ENCODE results near the gene C1QTNF7.

The C1QTNF7 gene

GRCh38 chr4:15428611-15429010, 778 bp downstream of the C1QTNF7 start:
- H3K27ac ChIP-seq (ENCODE audit: low read depth, low read length): no peak overlapping the region
- H3K36me3 ChIP-seq (ENCODE audit: control insufficient read depth in 1 of 2, insufficient read depth in 2 of 2, low read length in 2 of 2): no peaks in the 10 kb centered on the region
- no peak overlapping the region for H3K4me3 ChIP-seq (ENCODE audit: low read depth in 1 of 2, low read length in 2 of 2)
- peaks cover 0 to 4% of the 10 kb centered on the region in 2 donors for H3K27me3 ChIP-seq (ENCODE audit: control insufficient read depth in 1 of 2, insufficient read depth in 2 of 2, low read length in 2 of 2)
- peaks cover 0 to 3% of the 10 kb centered on the region in 2 donors for H3K4me1 ChIP-seq (ENCODE audit: control insufficient read depth in 1 of 2, insufficient read depth in 2 of 2, low read length in 2 of 2)
- no peaks in the 10 kb centered on the region for H3K9me3 ChIP-seq (ENCODE audit: control insufficient read depth in 1 of 2, low read length in 2 of 2)
- H3K9ac ChIP-seq (ENCODE audit: low read depth in 1 of 2, low read length in 2 of 2): no peak overlapping the region

GRCh38 chr4:15434091-15434490, 6.3 kb downstream of the C1QTNF7 start:
- H3K36me3 ChIP-seq (ENCODE audit: control insufficient read depth in 1 of 2, insufficient read depth in 2 of 2, low read length in 2 of 2): no peaks in the 10 kb centered on the region
- no peak overlapping the region for H3K27ac ChIP-seq (ENCODE audit: low read depth, low read length)
- no peak overlapping the region for H3K4me3 ChIP-seq (ENCODE audit: low read depth in 1 of 2, low read length in 2 of 2)
- H3K27me3 ChIP-seq (ENCODE audit: control insufficient read depth in 1 of 2, insufficient read depth in 2 of 2, low read length in 2 of 2): no peaks in the 10 kb centered on the region
- H3K9me3 ChIP-seq (ENCODE audit: control insufficient read depth in 1 of 2, low read length in 2 of 2): no peaks in the 10 kb centered on the region
- H3K9ac ChIP-seq (ENCODE audit: low read depth in 1 of 2, low read length in 2 of 2): no peak overlapping the region
- H3K4me1 ChIP-seq (ENCODE audit: control insufficient read depth in 1 of 2, insufficient read depth in 2 of 2, low read length in 2 of 2): no peaks in the 10 kb centered on the region

- Histone ChIP-seq H3K36me3 (ENCODE audit: control insufficient read depth in 1 of 2, insufficient read depth in 2 of 2, low read length in 2 of 2) (no peaks in the 10 kb centered on the region), H3K27ac (ENCODE audit: low read depth, low read length) (no peak overlapping the region), H3K4me1 (ENCODE audit: control insufficient read depth in 1 of 2, insufficient read depth in 2 of 2, low read length in 2 of 2) (no peaks in the 10 kb centered on the region)
Measured at GRCh38 chr4:15434676-15435075, 6.8 kb downstream of the C1QTNF7 start.

GRCh38 chr4:15436513-15436912, 8.7 kb downstream of the C1QTNF7 start:
- Histone ChIP-seq H3K9ac (ENCODE audit: low read depth in 1 of 2, low read length in 2 of 2) (no peak overlapping the region), H3K27ac (ENCODE audit: low read depth, low read length) (no peak overlapping the region)

More at GRCh38 chr4:15434676-15435075, 6.8 kb downstream of the C1QTNF7 start:
- no peak overlapping the region for H3K9ac ChIP-seq (ENCODE audit: low read depth in 1 of 2, low read length in 2 of 2)
- H3K27me3 ChIP-seq (ENCODE audit: control insufficient read depth in 1 of 2, insufficient read depth in 2 of 2, low read length in 2 of 2): no peaks in the 10 kb centered on the region
- H3K9me3 ChIP-seq (ENCODE audit: control insufficient read depth in 1 of 2, low read length in 2 of 2): no peaks in the 10 kb centered on the region
- no peak overlapping the region for H3K4me3 ChIP-seq (ENCODE audit: low read depth in 1 of 2, low read length in 2 of 2)

GRCh38 chr4:15438939-15439524, 11.2 kb downstream of the C1QTNF7 start:
- no peak overlapping the region for H3K4me3 ChIP-seq (ENCODE audit: low read depth in 1 of 2, low read length in 2 of 2)

More at GRCh38 chr4:15436513-15436912, 8.7 kb downstream of the C1QTNF7 start:
- H3K9me3 ChIP-seq (ENCODE audit: control insufficient read depth in 1 of 2, low read length in 2 of 2): no peaks in the 10 kb centered on the region
- no peak overlapping the region for H3K4me3 ChIP-seq (ENCODE audit: low read depth in 1 of 2, low read length in 2 of 2)
- no peaks in the 10 kb centered on the region for H3K4me1 ChIP-seq (ENCODE audit: control insufficient read depth in 1 of 2, insufficient read depth in 2 of 2, low read length in 2 of 2)
- H3K36me3 ChIP-seq (ENCODE audit: control insufficient read depth in 1 of 2, insufficient read depth in 2 of 2, low read length in 2 of 2): no peaks in the 10 kb centered on the region
- H3K27me3 ChIP-seq (ENCODE audit: control insufficient read depth in 1 of 2, insufficient read depth in 2 of 2, low read length in 2 of 2): no peaks in the 10 kb centered on the region

GRCh38 chr4:15443371-15444160, 15.7 kb downstream of the C1QTNF7 start:
- no peaks in the 10 kb centered on the region for H3K36me3 ChIP-seq (ENCODE audit: control insufficient read depth in 1 of 2, insufficient read depth in 2 of 2, low read length in 2 of 2)
- H3K27ac ChIP-seq (ENCODE audit: low read depth, low read length): no peak overlapping the region
- H3K9ac ChIP-seq (ENCODE audit: low read depth in 1 of 2, low read length in 2 of 2): no peak overlapping the region
- no peak overlapping the region for H3K4me3 ChIP-seq (ENCODE audit: low read depth in 1 of 2, low read length in 2 of 2)
- no peaks in the 10 kb centered on the region for H3K4me1 ChIP-seq (ENCODE audit: control insufficient read depth in 1 of 2, insufficient read depth in 2 of 2, low read length in 2 of 2)
- H3K9me3 ChIP-seq (ENCODE audit: control insufficient read depth in 1 of 2, low read length in 2 of 2): no peaks in the 10 kb centered on the region
- H3K27me3 ChIP-seq (ENCODE audit: control insufficient read depth in 1 of 2, insufficient read depth in 2 of 2, low read length in 2 of 2): no peaks in the 10 kb centered on the region

More at GRCh38 chr4:15438939-15439524, 11.2 kb downstream of the C1QTNF7 start:
- Histone ChIP-seq H3K4me1 (ENCODE audit: control insufficient read depth in 1 of 2, insufficient read depth in 2 of 2, low read length in 2 of 2) (no peaks in the 10 kb centered on the region), H3K36me3 (ENCODE audit: control insufficient read depth in 1 of 2, insufficient read depth in 2 of 2, low read length in 2 of 2) (no peaks in the 10 kb centered on the region), H3K27ac (ENCODE audit: low read depth, low read length) (no peak overlapping the region), H3K9me3 (ENCODE audit: control insufficient read depth in 1 of 2, low read length in 2 of 2) (no peaks in the 10 kb centered on the region), H3K27me3 (ENCODE audit: control insufficient read depth in 1 of 2, insufficient read depth in 2 of 2, low read length in 2 of 2) (no peaks in the 10 kb centered on the region), H3K9ac (ENCODE audit: low read depth in 1 of 2, low read length in 2 of 2) (no peak overlapping the region)

GRCh38 chr4:15444276-15444675, 16.4 kb downstream of the C1QTNF7 start:
- no peak overlapping the region for H3K27ac ChIP-seq (ENCODE audit: low read depth, low read length)
- no peaks in the 10 kb centered on the region for H3K9me3 ChIP-seq (ENCODE audit: control insufficient read depth in 1 of 2, low read length in 2 of 2)
- no peaks in the 10 kb centered on the region for H3K36me3 ChIP-seq (ENCODE audit: control insufficient read depth in 1 of 2, insufficient read depth in 2 of 2, low read length in 2 of 2)
- no peak overlapping the region for H3K9ac ChIP-seq (ENCODE audit: low read depth in 1 of 2, low read length in 2 of 2)
- H3K4me3 ChIP-seq (ENCODE audit: low read depth in 1 of 2, low read length in 2 of 2): no peak overlapping the region
- no peaks in the 10 kb centered on the region for H3K27me3 ChIP-seq (ENCODE audit: control insufficient read depth in 1 of 2, insufficient read depth in 2 of 2, low read length in 2 of 2)
- no peaks in the 10 kb centered on the region for H3K4me1 ChIP-seq (ENCODE audit: control insufficient read depth in 1 of 2, insufficient read depth in 2 of 2, low read length in 2 of 2)

- no peak overlapping the region for H3K4me3 ChIP-seq (ENCODE audit: low read depth in 1 of 2, low read length in 2 of 2)
- H3K9ac ChIP-seq (ENCODE audit: low read depth in 1 of 2, low read length in 2 of 2): no peak overlapping the region
- no peaks in the 10 kb centered on the region for H3K4me1 ChIP-seq (ENCODE audit: control insufficient read depth in 1 of 2, insufficient read depth in 2 of 2, low read length in 2 of 2)
- no peak overlapping the region for H3K27ac ChIP-seq (ENCODE audit: low read depth, low read length)
- H3K9me3 ChIP-seq (ENCODE audit: control insufficient read depth in 1 of 2, low read length in 2 of 2): no peaks in the 10 kb centered on the region
- no peaks in the 10 kb centered on the region for H3K36me3 ChIP-seq (ENCODE audit: control insufficient read depth in 1 of 2, insufficient read depth in 2 of 2, low read length in 2 of 2)
- H3K27me3 ChIP-seq (ENCODE audit: control insufficient read depth in 1 of 2, insufficient read depth in 2 of 2, low read length in 2 of 2): no peaks in the 10 kb centered on the region
Measured at GRCh38 chr4:15444879-15445547, 17.2 kb downstream of the C1QTNF7 start.

- H3K4me3 ChIP-seq (ENCODE audit: low read depth in 1 of 2, low read length in 2 of 2): no peak overlapping the region
- no peak overlapping the region for H3K9ac ChIP-seq (ENCODE audit: low read depth in 1 of 2, low read length in 2 of 2)
- peaks cover 0 to 8% of the 10 kb centered on the region in 2 donors for H3K4me1 ChIP-seq (ENCODE audit: control insufficient read depth in 1 of 2, insufficient read depth in 2 of 2, low read length in 2 of 2)
- H3K36me3 ChIP-seq (ENCODE audit: control insufficient read depth in 1 of 2, insufficient read depth in 2 of 2, low read length in 2 of 2): no peaks in the 10 kb centered on the region
- H3K9me3 ChIP-seq (ENCODE audit: control insufficient read depth in 1 of 2, low read length in 2 of 2): no peaks in the 10 kb centered on the region
- H3K27me3 ChIP-seq (ENCODE audit: control insufficient read depth in 1 of 2, insufficient read depth in 2 of 2, low read length in 2 of 2): no peaks in the 10 kb centered on the region
- H3K27ac ChIP-seq (ENCODE audit: low read depth, low read length): peak overlapping the region; percentile 18
Measured at GRCh38 chr4:15451181-15451865, 23.5 kb downstream of the C1QTNF7 start.
